HG03064 (cell line): Measurements from ENCODE around the gene ST8SIA2.

ENCODE experiments used
- ATAC-seq: cut with Tn5 transposase; IDR thresholded peaks from one replicate; pipeline ENCODE4 v1.9.1; 2021; ENCODE audit warnings: low read depth; ENCODE audit not compliant: unreplicated experiment

The ST8SIA2 gene

DNA sequence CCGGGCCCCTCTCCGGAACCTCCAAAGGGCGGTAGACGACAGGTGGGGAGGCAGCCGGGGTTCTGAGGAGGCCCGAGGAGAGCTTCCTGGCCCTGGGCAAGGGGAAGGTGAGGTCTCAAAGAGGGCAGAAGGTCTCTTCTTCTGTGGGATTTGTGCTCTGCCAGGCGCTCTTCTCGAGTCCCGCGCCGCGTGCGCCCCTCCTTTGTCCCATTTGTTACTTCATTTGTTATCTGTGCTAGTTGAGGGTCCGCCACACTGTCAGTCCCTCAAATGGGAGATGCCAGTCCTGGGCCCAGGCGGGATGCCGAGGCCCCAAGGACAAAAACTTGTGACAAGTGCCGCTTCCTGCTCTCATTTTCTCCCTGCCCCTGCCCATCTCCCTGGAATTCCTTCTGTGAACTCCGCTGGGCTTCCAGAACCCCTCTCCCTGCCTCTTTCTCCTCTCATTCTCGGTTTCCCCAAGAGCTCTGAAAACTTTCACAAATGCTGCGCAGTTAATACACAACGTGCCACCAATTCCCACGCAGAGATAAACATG lies 1.5 kb downstream of the ST8SIA2 start:
- no peak for ATAC-seq

DNA sequence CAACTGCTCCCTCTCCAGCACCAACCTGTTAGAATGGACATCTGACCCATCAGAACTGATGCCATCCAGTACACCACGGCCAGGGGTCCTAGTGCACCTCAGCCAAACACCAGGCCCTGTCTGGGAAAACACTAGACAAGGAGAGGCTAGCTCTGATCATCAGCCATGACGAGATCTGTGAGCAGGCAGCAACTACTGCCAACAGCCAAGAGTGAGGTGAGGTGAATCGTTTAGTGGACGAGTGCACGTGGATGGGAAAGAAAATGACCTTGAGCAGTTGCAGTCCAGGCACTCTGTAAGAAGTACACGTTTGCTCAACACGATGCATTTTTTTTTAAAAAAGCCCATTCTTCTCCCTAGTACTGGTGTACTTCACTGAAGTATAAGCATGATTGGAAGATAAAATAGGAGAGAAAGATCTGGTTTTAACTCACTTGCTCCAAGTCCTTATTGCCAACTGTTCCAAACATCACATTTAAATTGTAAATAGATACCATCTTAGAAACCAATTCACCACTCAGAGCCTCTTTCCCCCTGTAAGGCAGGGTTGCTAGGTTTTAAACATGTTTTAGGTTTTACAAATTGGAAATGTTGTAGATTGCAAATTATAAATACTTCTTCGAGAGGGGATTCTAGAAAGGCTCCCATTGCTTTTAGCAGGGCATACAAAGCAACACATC lies 5.7 kb downstream of the ST8SIA2 start:
- no peak for ATAC-seq

DNA sequence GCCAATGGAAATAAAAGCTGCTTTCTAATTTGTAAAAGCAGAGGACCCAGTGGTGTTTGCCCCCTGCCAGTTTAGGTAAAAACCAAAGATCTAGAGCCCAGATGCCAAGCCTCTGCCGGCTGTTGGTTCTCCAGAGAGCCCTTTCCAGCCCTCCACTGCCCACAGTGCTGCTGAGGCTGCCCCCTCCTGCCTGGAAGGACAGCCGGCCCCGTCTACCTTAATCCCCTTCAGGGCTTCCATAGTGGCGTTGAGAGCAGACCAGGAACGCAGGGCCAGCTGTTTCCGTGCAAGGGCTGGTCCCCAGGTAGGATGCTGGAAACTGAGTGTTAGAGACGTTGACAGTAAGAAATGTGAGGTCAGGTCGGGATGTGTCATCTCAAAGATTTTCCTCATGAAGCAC lies 6.9 kb downstream of the ST8SIA2 start:
- no peak for ATAC-seq

- ATAC-seq = no peak
Observed at GRCh38 chr15:92400980-92401787, 7.5 kb downstream of the ST8SIA2 start.

- ATAC-seq = no peak
Observed at GRCh38 chr15:92402751-92403150, 9.1 kb downstream of the ST8SIA2 start.

DNA sequence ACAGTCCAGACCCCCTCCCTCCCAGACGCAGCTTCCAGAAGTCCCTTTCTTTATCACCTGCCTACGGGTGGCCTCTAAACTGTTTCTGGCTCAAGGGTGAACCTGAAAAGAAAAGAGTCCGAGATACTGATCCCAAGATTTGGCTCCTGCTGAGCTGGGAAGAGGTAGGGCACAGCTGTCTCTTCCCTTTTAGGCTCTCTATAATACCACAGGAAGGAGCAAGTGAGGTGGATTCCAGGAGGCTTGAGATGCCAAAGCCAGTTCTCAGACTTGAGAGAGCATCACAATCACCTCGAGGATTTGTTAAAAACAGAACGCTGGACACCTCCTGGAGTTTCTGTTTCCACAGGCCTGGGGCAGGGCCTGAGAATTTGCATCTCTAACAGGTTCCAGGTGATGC lies 12.3 kb downstream of the ST8SIA2 start:
- no peak for ATAC-seq

- ATAC-seq = no peak
Observed at GRCh38 chr15:92407321-92407720, 13.6 kb downstream of the ST8SIA2 start.

DNA sequence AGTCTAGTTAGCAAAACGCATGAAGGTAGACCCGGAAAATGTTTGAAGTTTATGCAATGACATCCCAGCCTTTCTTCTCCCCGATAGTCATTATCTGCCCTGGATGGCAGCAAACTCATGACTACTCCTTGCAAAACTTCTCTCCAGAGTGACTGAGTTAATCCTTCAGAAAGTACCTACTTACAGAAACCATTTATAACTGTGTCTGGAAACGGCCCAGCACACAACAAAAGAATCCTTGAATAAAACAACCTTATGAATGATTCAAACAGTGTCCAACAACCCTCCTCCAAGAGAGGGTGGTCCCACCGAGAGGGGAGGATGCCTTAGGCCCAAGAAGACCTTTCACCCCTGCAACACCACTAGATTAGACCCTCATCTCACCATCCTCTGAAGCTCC lies 14.2 kb downstream of the ST8SIA2 start:
- ATAC-seq = no peak

DNA sequence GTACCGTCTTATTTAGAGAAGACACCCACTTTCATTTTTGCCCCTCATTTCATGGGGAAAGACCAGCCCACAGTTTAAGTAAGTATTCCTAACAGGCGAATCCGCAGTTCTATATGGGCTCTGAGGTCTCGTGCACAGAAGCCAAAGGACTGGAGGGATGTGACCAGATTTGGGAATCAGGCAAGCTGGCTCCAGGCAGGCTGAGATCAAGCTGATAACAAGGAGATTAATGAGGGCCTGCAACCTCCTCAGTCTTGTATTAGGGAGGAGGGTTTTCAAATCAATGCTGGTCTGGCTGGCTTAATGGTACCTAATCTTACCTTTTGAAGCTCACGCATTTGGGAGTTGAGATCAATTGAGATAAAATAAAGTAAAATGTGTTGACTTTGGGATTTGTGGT lies 15.3 kb downstream of the ST8SIA2 start:
- ATAC-seq = no peak

DNA sequence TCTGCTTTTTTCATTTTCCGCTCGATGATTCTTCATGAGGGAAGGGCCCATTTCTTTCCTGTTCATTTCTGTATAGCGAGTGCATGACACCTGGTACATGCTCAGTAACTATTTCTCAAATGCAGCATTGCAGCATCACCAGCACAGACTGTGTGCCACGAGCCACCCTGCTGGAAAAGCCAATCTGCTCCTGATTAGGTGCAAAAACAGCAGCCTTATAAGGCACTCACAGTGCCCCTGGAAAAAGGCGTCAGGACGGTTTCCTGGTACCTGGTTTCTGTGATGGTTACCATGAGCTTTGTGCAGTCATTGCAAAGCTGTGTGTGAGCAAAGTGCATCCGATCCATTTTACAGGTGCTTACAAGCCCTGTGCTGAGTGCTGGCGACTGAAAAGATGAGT lies 15.8 kb downstream of the ST8SIA2 start:
- no peak for ATAC-seq

DNA sequence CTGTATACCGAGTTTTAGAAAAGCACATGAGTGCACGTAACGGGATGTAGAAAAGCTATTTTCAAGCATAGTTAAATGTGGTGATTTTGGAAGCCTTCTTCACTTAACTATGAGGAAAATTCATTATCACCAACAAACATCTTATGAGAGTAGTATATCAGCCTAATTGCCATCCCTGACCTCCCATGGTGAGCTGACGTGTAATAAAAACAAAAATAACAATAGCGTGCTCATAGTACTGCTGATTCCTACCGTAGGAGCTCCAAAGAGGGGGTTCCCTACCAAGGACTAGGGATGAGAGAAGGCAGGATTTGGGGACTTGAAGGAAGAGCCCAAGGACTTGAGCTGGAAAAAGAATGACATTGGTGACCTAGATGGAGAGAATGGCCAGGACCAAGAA lies 16.9 kb downstream of the ST8SIA2 start:
- no peak for ATAC-seq

DNA sequence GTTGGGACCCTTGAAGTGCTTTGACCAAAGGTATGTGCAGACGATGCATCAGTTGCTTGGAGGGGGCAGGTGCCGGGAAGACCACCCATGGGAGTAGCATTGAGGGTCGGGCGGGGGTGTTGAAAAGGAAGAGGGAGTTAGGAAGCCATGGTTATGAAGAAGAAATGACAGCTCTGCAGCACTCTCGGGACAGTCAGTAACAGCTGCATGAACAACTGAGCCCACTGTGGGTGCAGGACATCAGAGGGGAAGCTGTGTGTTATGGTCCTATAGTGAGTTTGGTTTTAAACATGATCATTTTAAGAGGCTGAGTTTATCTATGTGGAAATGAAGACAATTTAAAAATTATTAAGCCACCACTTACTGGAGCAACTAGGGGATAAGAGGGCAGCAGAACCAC lies 17.6 kb downstream of the ST8SIA2 start:
- ATAC-seq = no peak

GRCh38 chr15:92413510-92413909 lies 19.8 kb downstream of the ST8SIA2 start:
- ATAC-seq = no peak

- no peak for ATAC-seq
Observed at GRCh38 chr15:92415639-92416297, 22.1 kb downstream of the ST8SIA2 start.

DNA sequence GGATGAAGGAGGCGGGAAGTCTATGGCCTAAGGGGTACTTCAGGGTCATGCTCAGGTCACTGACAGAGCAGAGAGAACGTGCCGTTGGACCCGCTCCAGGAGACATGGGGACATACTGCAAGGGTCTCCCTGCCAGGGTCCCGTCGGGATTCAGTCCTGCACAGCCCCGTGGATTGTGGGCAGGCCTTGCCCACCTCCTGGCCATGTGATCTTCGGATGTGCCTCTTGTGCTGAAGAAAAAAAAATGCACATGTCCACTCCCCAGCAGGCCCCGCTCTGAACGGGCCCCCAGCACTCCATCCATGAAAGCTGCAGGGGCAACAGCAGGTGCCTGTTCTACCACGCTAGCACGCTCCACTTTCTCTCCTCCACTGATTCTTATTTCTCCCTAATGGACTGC lies 22.9 kb downstream of the ST8SIA2 start:
- no peak for ATAC-seq

DNA sequence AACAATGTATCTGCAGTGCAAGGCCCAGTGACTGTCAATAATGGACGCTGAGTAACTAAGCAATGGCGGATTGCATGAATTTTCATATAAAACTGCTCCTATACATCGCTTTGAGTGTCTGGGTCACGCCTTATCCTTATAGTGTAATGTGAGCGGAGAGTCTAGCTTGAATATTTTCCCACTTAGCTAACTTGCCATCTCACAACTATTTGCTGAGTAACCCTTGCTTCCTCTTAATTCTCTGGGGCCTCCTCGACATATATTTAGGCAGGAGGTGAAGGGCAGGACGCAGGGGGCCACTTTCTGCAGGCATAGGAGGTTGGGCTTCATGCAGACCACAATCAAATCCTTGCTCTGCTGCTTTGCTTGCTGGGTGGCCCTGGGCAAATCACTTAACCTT lies 24.0 kb downstream of the ST8SIA2 start:
- no peak for ATAC-seq

DNA sequence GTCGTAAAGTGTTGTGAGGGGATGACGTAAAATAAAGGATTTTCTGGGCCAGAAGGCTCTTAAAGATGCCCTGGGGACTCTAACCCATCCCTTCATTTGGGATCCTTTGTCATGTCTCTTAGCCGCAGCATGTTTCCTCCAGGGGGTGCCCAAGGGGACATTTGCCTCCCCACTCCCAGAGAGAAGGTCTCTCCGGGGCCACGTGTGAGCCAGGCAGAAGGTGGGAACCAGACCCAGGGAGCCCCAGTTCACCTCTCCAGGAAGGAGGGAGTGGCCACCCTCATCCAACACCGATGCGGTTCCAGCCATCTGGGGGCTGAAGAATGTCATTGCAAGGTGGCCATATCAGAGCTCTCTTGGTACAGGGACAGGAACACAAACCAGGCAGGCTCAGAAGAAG lies 25.2 kb downstream of the ST8SIA2 start:
- ATAC-seq = no peak

- ATAC-seq = no peak
Observed at GRCh38 chr15:92421976-92422375, 28.3 kb downstream of the ST8SIA2 start.

GRCh38 chr15:92425578-92426225 lies 32.0 kb downstream of the ST8SIA2 start:
- ATAC-seq = no peak

DNA sequence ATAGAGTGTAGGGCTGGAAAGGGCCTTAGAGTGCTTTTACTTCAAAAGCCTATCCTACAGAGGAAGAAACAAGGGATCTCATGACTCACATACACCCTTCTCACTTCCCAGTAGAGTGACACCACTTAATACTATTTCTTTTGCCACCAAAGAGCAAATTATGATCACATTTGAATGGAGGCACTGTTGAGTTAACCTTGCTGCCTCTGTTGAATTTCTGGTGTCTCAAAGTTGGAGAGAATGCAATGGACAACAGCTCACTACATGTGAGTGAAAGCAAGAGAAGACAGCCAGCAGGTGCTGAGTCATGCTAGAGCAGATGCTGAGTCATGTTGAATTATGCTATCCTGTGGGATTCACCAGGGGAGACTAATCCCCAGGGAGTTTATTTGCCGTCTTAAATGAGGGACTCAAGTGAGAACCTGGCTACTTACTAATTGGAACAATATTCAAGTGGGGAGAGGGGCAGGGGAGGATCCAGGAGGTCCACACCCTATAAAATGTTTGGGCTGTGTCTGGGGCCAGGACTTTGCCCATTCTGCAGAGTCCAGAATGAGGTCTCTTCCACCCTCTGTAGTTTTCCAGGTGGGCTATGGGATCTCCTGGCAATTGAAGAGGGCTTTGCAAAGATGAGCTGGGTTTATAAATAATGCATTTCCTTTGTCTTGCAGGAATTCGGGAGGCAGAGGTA lies 35.8 kb downstream of the ST8SIA2 start:
- no peak for ATAC-seq
